HL-60/S4 (cell line): Measurements from ENCODE around the gene FAM120A.

Experiments
- in situ Hi-C: fragments of 300-500 bp; cut with MboI; formaldehyde crosslinking; loops from 2 replicates; pipeline ENCODE4 v1.14.3; 2022; ENCODE audit warnings: low sequenced_read_pairs

Gene FAM120A

GRCh38 chr9:93447655-93448054 is 3.8 kb upstream of the FAM120A start:
- in situ Hi-C loops = no loop called here

- in situ Hi-C loops = no loop called here
Measured at GRCh38 chr9:93451849-93452709, 594 bp downstream of the FAM120A start.

GRCh38 chr9:93452710-93453046 is 1.2 kb downstream of the FAM120A start:
- in situ Hi-C loops = no loop called here

- in situ Hi-C loops = no loop called here
Measured at GRCh38 chr9:93453047-93453914, 1.8 kb downstream of the FAM120A start, which contains the start of gene FAM120AOS. FAM120AOS (minus strand) TSS chr9:93453581; CDS start chr9:93452709, 872 bp downstream.

GRCh38 chr9:93456022-93456421 is 4.5 kb downstream of the FAM120A start:
- in situ Hi-C loops = no loop called here

GRCh38 chr9:93456504-93456903 is 5.0 kb downstream of the FAM120A start:
- in situ Hi-C loops = no loop called here

GRCh38 chr9:93457006-93457405 is 5.5 kb downstream of the FAM120A start:
- in situ Hi-C loops = no loop called here

- in situ Hi-C loops = no loop called here
Measured at GRCh38 chr9:93458712-93459111, 7.2 kb downstream of the FAM120A start.

- in situ Hi-C loops = no loop called here
Measured at GRCh38 chr9:93459432-93459847, 8.0 kb downstream of the FAM120A start.

- in situ Hi-C loops = no loop called here
Measured at GRCh38 chr9:93460689-93461413, 9.4 kb downstream of the FAM120A start.

- in situ Hi-C loops = no loop called here
Measured at GRCh38 chr9:93461414-93461743, 9.9 kb downstream of the FAM120A start.

- in situ Hi-C loops = no loop called here
Measured at GRCh38 chr9:93461821-93462220, 10.3 kb downstream of the FAM120A start.

- in situ Hi-C loops = no loop called here
Measured at GRCh38 chr9:93463638-93464248, 12.3 kb downstream of the FAM120A start.

- in situ Hi-C loops = no loop called here
Measured at GRCh38 chr9:93464395-93464794, 12.9 kb downstream of the FAM120A start.

- in situ Hi-C loops = no loop called here
Measured at GRCh38 chr9:93464876-93465275, 13.4 kb downstream of the FAM120A start.

GRCh38 chr9:93465855-93466254 is 14.4 kb downstream of the FAM120A start:
- in situ Hi-C loops = no loop called here

- in situ Hi-C loops = no loop called here
Measured at GRCh38 chr9:93466416-93467061, 15.1 kb downstream of the FAM120A start.

GRCh38 chr9:93467062-93467416 is 15.6 kb downstream of the FAM120A start:
- in situ Hi-C loops = no loop called here

- in situ Hi-C loops = no loop called here
Measured at GRCh38 chr9:93467462-93467861, 16.0 kb downstream of the FAM120A start.

- in situ Hi-C loops = no loop called here
Measured at GRCh38 chr9:93468763-93469456, 17.4 kb downstream of the FAM120A start.
